SU-DHL-6 (cell line): ENCODE results near the gene SLC19A1.

Experiments used
- H2AFZ ChIP-seq: fragments of 200-600 bp; sonication (generic); 2 replicates; pipeline ENCODE4 v1.6.1; 2014; ENCODE audit warnings: low read depth, mild to moderate bottlenecking, moderate library complexity, mixed read lengths, antibody characterized with exemption, low read length; ENCODE audit not compliant: severe bottlenecking
- H3F3A ChIP-seq: fragments of 200-600 bp; shearing (Covaris generic); 2 replicates; pipeline ENCODE4 v1.6.0; 2016; ENCODE audit warnings: antibody characterized with exemption, mild to moderate bottlenecking; ENCODE audit not compliant: insufficient read depth
- H3K27ac ChIP-seq: fragments of 200-600 bp; sonication (generic); 2 replicates; pipeline ENCODE4 v1.5.1; 2016; ENCODE audit warnings: low read depth, mild to moderate bottlenecking, low read length, moderate library complexity, mixed read lengths
- H3K27me3 ChIP-seq: fragments of 200-600 bp; sonication (generic), shearing (Covaris generic); 2 replicates; pipeline ENCODE4 v1.6.0; 2014; ENCODE audit warnings: mild to moderate bottlenecking, low read length
- H3K36me3 ChIP-seq: fragments of 200-600 bp; sonication (generic); 2 replicates; pipeline ENCODE4 v1.6.1; 2014; ENCODE audit warnings: mild to moderate bottlenecking, low read length, mixed read lengths
- H3K4me2 ChIP-seq: fragments of 300-600, 200-600 bp; shearing (Covaris generic), sonication (generic); 2 replicates; pipeline ENCODE4 v1.6.0; 2014; ENCODE audit warnings: low read length, low read depth, mild to moderate bottlenecking; ENCODE audit not compliant: poor library complexity, severe bottlenecking
- H3K4me3 ChIP-seq: fragments of 200-600 bp; sonication (generic); 2 replicates; pipeline ENCODE4 v1.5.1; 2014; ENCODE audit warnings: antibody characterized with exemption, low read length, mild to moderate bottlenecking, mixed read lengths; ENCODE audit not compliant: insufficient read depth, poor library complexity, severe bottlenecking
- H3K79me2 ChIP-seq: fragments of 200-600 bp; sonication (generic); 2 replicates; pipeline ENCODE4 v1.6.1; 2014; ENCODE audit warnings: mild to moderate bottlenecking, low read length, moderate library complexity; ENCODE audit not compliant: insufficient read depth
- H3K9ac ChIP-seq: fragments of 200-600 bp; sonication (generic); 2 replicates; pipeline ENCODE4 v1.7.0; 2014; ENCODE audit warnings: mild to moderate bottlenecking, low read length
- H3K9me2 ChIP-seq: fragments of 200-600 bp; sonication (generic); replicated peaks from 2 replicates; pipeline ENCODE4 v1.6.1; 2014; ENCODE audit warnings: low read length; ENCODE audit not compliant: insufficient read depth
- H3K9me3 ChIP-seq: fragments of 200-600 bp; sonication (generic); 2 replicates; pipeline ENCODE4 v1.6.1; 2014; ENCODE audit warnings: low read length, mixed read lengths; ENCODE audit not compliant: insufficient read depth
- H4K20me1 ChIP-seq: fragments of 200-600 bp; sonication (generic); 2 replicates; pipeline ENCODE4 v1.6.1; 2014; ENCODE audit warnings: low read depth, mild to moderate bottlenecking, antibody characterized with exemption, low read length, moderate library complexity, mixed read lengths
- CTCF ChIP-seq: fragments of 200-600 bp; sonication (generic); IDR thresholded peaks from one replicate; pipeline ENCODE4 v1.5.1; 2017; ENCODE audit warnings: antibody characterized with exemption, mild to moderate bottlenecking, low read length, moderate library complexity; ENCODE audit not compliant: insufficient read depth, poor library complexity, severe bottlenecking
- EZH2phosphoT487 ChIP-seq: fragments of 200-600 bp; sonication (generic), shearing (Covaris generic); conservative IDR thresholded peaks from 2 replicates; pipeline ENCODE4 v1.6.1; 2018; ENCODE audit warnings: mild to moderate bottlenecking, antibody characterized with exemption, low read length, moderate library complexity, mixed read lengths

Gene SLC19A1

GRCh38 chr21:45542667-45543370 is 579 bp upstream of the SLC19A1 start:
- H3K9ac ChIP-seq, result peak overlapping the region; percentile 91
- H3K4me3 ChIP-seq, result peak overlapping the region; percentile 80
- no peaks in the 10 kb centered on the region for H3K36me3 ChIP-seq
- no peaks in the 10 kb centered on the region for H3K27me3 ChIP-seq
- peak overlapping the region; percentile 68 for H2AFZ ChIP-seq
- peaks cover 38% of the 10 kb centered on the region for H3K79me2 ChIP-seq
- H3K9me3 ChIP-seq, result no peaks in the 10 kb centered on the region
- H4K20me1 ChIP-seq, result no peaks in the 10 kb centered on the region
- no peak overlapping the region for H3K27ac ChIP-seq
- TF ChIP-seq CTCF (no peak), EZH2phosphoT487 (no peak)
- H3K9me2 ChIP-seq, result no peaks in the 10 kb centered on the region
- H3K4me2 ChIP-seq, result peak overlapping the region; percentile 91
- H3F3A ChIP-seq, result no peaks in the 10 kb centered on the region

- Histone ChIP-seq H3K27ac (peak overlapping the region; percentile 67), H3K27me3 (no peaks in the 10 kb centered on the region), H3K79me2 (peaks cover 47% of the 10 kb centered on the region), H3K36me3 (no peaks in the 10 kb centered on the region), H3K4me2 (peak overlapping the region; percentile 91), H3K9me2 (no peaks in the 10 kb centered on the region), H3K9me3 (no peaks in the 10 kb centered on the region), H2AFZ (no peak overlapping the region), H3K4me3 (peak overlapping the region; percentile 80), H4K20me1 (no peaks in the 10 kb centered on the region), H3F3A (no peaks in the 10 kb centered on the region), H3K9ac (peak overlapping the region; percentile 91)
- TF ChIP-seq EZH2phosphoT487 (no peak), CTCF (no peak)
Measured at GRCh38 chr21:45541221-45542039, 810 bp downstream of the SLC19A1 start.

GRCh38 chr21:45540601-45540970 is 1.7 kb downstream of the SLC19A1 start:
- no peaks in the 10 kb centered on the region for H3K27me3 ChIP-seq
- H3F3A ChIP-seq, result no peaks in the 10 kb centered on the region
- peak overlapping the region; percentile 80 for H3K4me3 ChIP-seq
- peak overlapping the region; percentile 91 for H3K4me2 ChIP-seq
- no peaks in the 10 kb centered on the region for H3K36me3 ChIP-seq
- H2AFZ ChIP-seq, result no peak overlapping the region
- H3K27ac ChIP-seq, result 0 out of 2 replicates have a peak overlapping the region, but pooled peaks have one; percentile 37
- H3K9me3 ChIP-seq, result no peaks in the 10 kb centered on the region
- peaks cover 55% of the 10 kb centered on the region for H3K79me2 ChIP-seq
- no peaks in the 10 kb centered on the region for H4K20me1 ChIP-seq
- H3K9ac ChIP-seq, result peak overlapping the region; percentile 91
- no peaks in the 10 kb centered on the region for H3K9me2 ChIP-seq
- TF ChIP-seq CTCF, result no peak
- TF ChIP-seq EZH2phosphoT487, result no peak
